PC-9 (cell line): ENCODE results near the gene PVALB. TPM values are rescaled to one million over a fixed set of nuclear protein-coding genes. Genes with fewer than 3 reads are reported as not detected.

Experiments used
- BruUV-seq: library from RNA; stranded (reverse); fragments of 400-500 nt; replicated peaks from 2 replicates; lab custom pipeline; 2021; lab: Mats Ljungman, UMichigan
- CTCF ChIA-PET: fragments of 300-600 bp; sonication (Branson Sonifier 250); formaldehyde crosslinking; loops from one replicate; lab custom pipeline; 2022; ENCODE audit warnings: antibody characterized with exemption; lab: Charles Lee
- POLR2A ChIA-PET: fragments of 300-600 bp; sonication (Branson Sonifier 250); formaldehyde crosslinking; loops from one replicate; lab custom pipeline; 2022; ENCODE audit warnings: antibody characterized with exemption; ENCODE audit not compliant: unreplicated experiment; lab: Charles Lee
- DNase-seq, 2 experiments: peaks; one replicate each; pipeline versions ENCODE4 v3.0.0 to v3.0.0-alpha.2; 2015 to 2022; ENCODE audit warnings: mixed read lengths in 1 of 2
- H2AFZ ChIP-seq: fragments of 200-600 bp; sonication (generic); 2 replicates; pipeline ENCODE4 v1.8.1; 2017; ENCODE audit warnings: antibody characterized with exemption
- H3F3A ChIP-seq: fragments of 200-600 bp; sonication (generic); 2 replicates; pipeline ENCODE4 v1.8.1; 2017; ENCODE audit warnings: antibody characterized with exemption, mild to moderate bottlenecking, low read depth; ENCODE audit not compliant: insufficient read depth
- H3K27ac ChIP-seq: fragments of 200-600 bp; sonication (generic); 2 replicates; pipeline ENCODE4 v1.6.1; 2016; ENCODE audit warnings: mixed run types
- H3K27me3 ChIP-seq: fragments of 200-600 bp; sonication (generic); 2 replicates; pipeline ENCODE4 v1.6.1; 2016; ENCODE audit warnings: low read depth, mixed run types; ENCODE audit not compliant: insufficient read depth
- H3K36me3 ChIP-seq: fragments of 200-600 bp; sonication (generic); 2 replicates; pipeline ENCODE4 v1.6.1; 2016; ENCODE audit warnings: low read depth, mixed run types
- H3K4me1 ChIP-seq: fragments of 200-600 bp; sonication (generic); replicated peaks from 2 replicates; pipeline ENCODE4 v1.6.1; 2016; ENCODE audit warnings: mixed run types; ENCODE audit not compliant: insufficient read depth
- H3K4me2 ChIP-seq: fragments of 200-600 bp; sonication (generic); 2 replicates; pipeline ENCODE4 v1.6.1; 2017; ENCODE audit warnings: mixed run types
- H3K4me3 ChIP-seq: fragments of 200-600 bp; sonication (generic); 2 replicates; pipeline ENCODE4 v1.6.1; 2016; ENCODE audit warnings: mixed run types
- H3K79me2 ChIP-seq: fragments of 200-600 bp; sonication (generic); 2 replicates; pipeline ENCODE4 v1.6.1; 2017; ENCODE audit warnings: low read depth, mixed run types
- H3K9me2 ChIP-seq: fragments of 200-600 bp; sonication (generic); 2 replicates; pipeline ENCODE4 v1.8.1; 2017; ENCODE audit warnings: mild to moderate bottlenecking; ENCODE audit not compliant: insufficient read depth
- H3K9me3 ChIP-seq: fragments of 200-600 bp; sonication (generic); 2 replicates; pipeline ENCODE4 v1.8.1; 2016; ENCODE audit warnings: low read depth; ENCODE audit not compliant: insufficient read depth
- H4K20me1 ChIP-seq: fragments of 200-600 bp; sonication (generic); 2 replicates; pipeline ENCODE4 v1.8.1; 2017; ENCODE audit not compliant: insufficient read depth
- EZH2 ChIP-seq: fragments of 200-600 bp; sonication (generic); IDR thresholded peaks from 2 replicates; pipeline ENCODE4 v1.8.0; 2017; ENCODE audit warnings: antibody characterized with exemption, low read depth
- intact Hi-C: fragments of 100-400 bp; cut with micrococcal nuclease; formaldehyde crosslinking; loops from one replicate; pipeline ENCODE4 v1.10.0; 2022; ENCODE audit not compliant: unreplicated experiment
- total RNA-seq: library from RNA; stranded (reverse); gene quantifications from 2 replicates; pipeline ENCODE4 v1.2.3, GENCODE V29; 2021
- TF ChIP-seq, protein P1 (sequence below): fragments of 200-600 bp; sonication (generic); conservative IDR thresholded peaks from 2 replicates; pipeline ENCODE4 v1.6.1; 2017; ENCODE audit warnings: mixed run types, antibody characterized with exemption, mild to moderate bottlenecking, moderate library complexity

PVALB gene
- total RNA-seq, 1 experiment from 2014 or later, result not detected

DNA sequence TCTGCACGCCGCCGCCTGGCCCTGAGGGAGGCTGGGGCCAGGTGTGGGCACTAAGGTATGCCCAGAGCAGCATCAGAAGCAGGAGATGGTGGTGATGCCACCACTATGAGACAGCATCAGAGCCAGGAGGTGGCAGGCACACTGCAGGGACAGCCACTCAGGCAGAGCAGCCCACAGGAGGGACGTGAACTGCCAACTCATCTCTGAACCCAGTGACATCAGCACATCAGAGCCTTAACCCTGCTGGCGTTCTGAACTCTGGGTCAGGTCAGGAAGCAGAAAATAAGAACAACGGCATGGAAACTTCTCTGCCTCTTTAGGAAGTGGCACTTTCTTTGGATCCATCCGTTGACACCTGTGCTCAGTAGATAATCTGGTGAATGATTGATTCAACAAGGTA lies 26.2 kb downstream of the PVALB start:
- no peak overlapping the region for H3K4me3 ChIP-seq
- H3F3A ChIP-seq, result no peaks in the 10 kb centered on the region
- no peaks in the 10 kb centered on the region for H3K36me3 ChIP-seq
- H2AFZ ChIP-seq, result no peak overlapping the region
- no peaks in the 10 kb centered on the region for H3K79me2 ChIP-seq
- H3K9me3 ChIP-seq, result no peaks in the 10 kb centered on the region
- H4K20me1 ChIP-seq, result no peaks in the 10 kb centered on the region
- no peaks in the 10 kb centered on the region for H3K4me1 ChIP-seq
- no peak for TF ChIP-seq EZH2
- TF ChIP-seq, protein P1, sequence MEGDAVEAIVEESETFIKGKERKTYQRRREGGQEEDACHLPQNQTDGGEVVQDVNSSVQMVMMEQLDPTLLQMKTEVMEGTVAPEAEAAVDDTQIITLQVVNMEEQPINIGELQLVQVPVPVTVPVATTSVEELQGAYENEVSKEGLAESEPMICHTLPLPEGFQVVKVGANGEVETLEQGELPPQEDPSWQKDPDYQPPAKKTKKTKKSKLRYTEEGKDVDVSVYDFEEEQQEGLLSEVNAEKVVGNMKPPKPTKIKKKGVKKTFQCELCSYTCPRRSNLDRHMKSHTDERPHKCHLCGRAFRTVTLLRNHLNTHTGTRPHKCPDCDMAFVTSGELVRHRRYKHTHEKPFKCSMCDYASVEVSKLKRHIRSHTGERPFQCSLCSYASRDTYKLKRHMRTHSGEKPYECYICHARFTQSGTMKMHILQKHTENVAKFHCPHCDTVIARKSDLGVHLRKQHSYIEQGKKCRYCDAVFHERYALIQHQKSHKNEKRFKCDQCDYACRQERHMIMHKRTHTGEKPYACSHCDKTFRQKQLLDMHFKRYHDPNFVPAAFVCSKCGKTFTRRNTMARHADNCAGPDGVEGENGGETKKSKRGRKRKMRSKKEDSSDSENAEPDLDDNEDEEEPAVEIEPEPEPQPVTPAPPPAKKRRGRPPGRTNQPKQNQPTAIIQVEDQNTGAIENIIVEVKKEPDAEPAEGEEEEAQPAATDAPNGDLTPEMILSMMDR, result 0 out of 2 replicates have a peak, but pooled peaks have one; percentile 21
- ChIA-PET CTCF (no interaction called here), POLR2A (no interaction called here)
- H3K27ac ChIP-seq, result no peak overlapping the region
- H3K9me2 ChIP-seq, result no peaks in the 10 kb centered on the region
- no TSS peak for BruUV-seq
- H3K4me2 ChIP-seq, result no peak overlapping the region
- intact Hi-C loops, result loop anchor here (1.0 kb wide), 2 partner anchors 66 to 188 kb away; no protein-coding TSS in a partner anchor
- DNase-seq, result peak in 1 of 2 experiments; percentile 59
- H3K27me3 ChIP-seq, result peaks cover 19% of the 10 kb centered on the region

- Histone ChIP-seq H4K20me1 (no peaks in the 10 kb centered on the region), H3K36me3 (no peaks in the 10 kb centered on the region), H3K27me3 (peaks cover 14% of the 10 kb centered on the region), H3K4me1 (no peaks in the 10 kb centered on the region), H3K4me2 (no peak overlapping the region), H3K4me3 (no peak overlapping the region), H3F3A (no peaks in the 10 kb centered on the region), H3K27ac (no peak overlapping the region), H3K9me3 (no peaks in the 10 kb centered on the region), H3K79me2 (no peaks in the 10 kb centered on the region), H2AFZ (no peak overlapping the region), H3K9me2 (no peaks in the 10 kb centered on the region)
- ChIA-PET CTCF (no interaction called here), POLR2A (no interaction called here)
- intact Hi-C loops, result no loop called here
- BruUV-seq, result no TSS peak
- TF ChIP-seq, protein P1, result no peak
- TF ChIP-seq EZH2, result no peak
- DNase-seq, result no peak
These were observed 29.4 kb downstream of the PVALB start for GRCh38 chr22:36787204-36787988.

- Histone ChIP-seq H2AFZ (no peak overlapping the region), H3F3A (no peaks in the 10 kb centered on the region), H3K9me3 (no peaks in the 10 kb centered on the region), H3K36me3 (no peaks in the 10 kb centered on the region), H3K27me3 (peaks cover 14% of the 10 kb centered on the region), H3K4me2 (no peak overlapping the region), H3K4me1 (peaks cover 5% of the 10 kb centered on the region), H3K79me2 (no peaks in the 10 kb centered on the region), H3K9me2 (no peaks in the 10 kb centered on the region), H3K27ac (no peak overlapping the region), H4K20me1 (no peaks in the 10 kb centered on the region), H3K4me3 (no peak overlapping the region)
- no TSS peak for BruUV-seq
- intact Hi-C loops, result loop anchor here (2.0 to 5.0 kb wide), 2 partner anchors 477 to 674 kb away; no protein-coding TSS in a partner anchor
- DNase-seq, result no peak
- no peak for TF ChIP-seq EZH2
- TF ChIP-seq, protein P1, result no peak
- CTCF ChIA-PET, result no interaction called here
- POLR2A ChIA-PET, result no interaction called here
These were observed 33.1 kb downstream of the PVALB start for GRCh38 chr22:36783743-36784142.
